K562 (cell line): ENCODE results near the gene HPD. TPM values are rescaled to one million over a fixed set of nuclear protein-coding genes. Genes with fewer than 3 reads are reported as not detected.

Experiments used
- AFF4 ChIP-seq: sonication (generic); formaldehyde crosslinking; IDR thresholded peaks from 2 replicates; pipeline ENCODE4 v1.8.0; 2023; ENCODE audit warnings: mild to moderate bottlenecking, missing genetic modification reagents
- CHD1 ChIP-seq: fragments of 200-600 bp; sonication (generic); IDR thresholded peaks from one replicate; pipeline ENCODE4 v1.6.1; 2012; ENCODE audit warnings: mild to moderate bottlenecking, moderate library complexity, low read length, inconsistent platforms
- FOSL1 ChIP-seq: fragments of 200-800 bp; sonication (Bioruptor generic); conservative IDR thresholded peaks from 2 replicates; pipeline ENCODE4 v1.6.1; 2016; ENCODE audit warnings: missing genetic modification characterization, missing compliant biosample characterization
- HOMEZ ChIP-seq: fragments of 250-450 bp; sonication (Bioruptor Pico); IDR thresholded peaks from 2 replicates; pipeline ENCODE4 v1.4.0; 2020; ENCODE audit warnings: mild to moderate bottlenecking, moderate library complexity
- LCOR ChIP-seq: sonication (generic); formaldehyde crosslinking; IDR thresholded peaks from 2 replicates; pipeline ENCODE4 v1.8.0; 2022; ENCODE audit warnings: mild to moderate bottlenecking, missing genetic modification reagents
- PATZ1 ChIP-seq: fragments of 250-450 bp; sonication (Bioruptor Pico); IDR thresholded peaks from 2 replicates; pipeline ENCODE4 v1.5.0; 2020; ENCODE audit warnings: mild to moderate bottlenecking, borderline replicate concordance
- PHF8 ChIP-seq: fragments of 200-600 bp; sonication (generic); IDR thresholded peaks from 2 replicates; pipeline ENCODE4 v1.6.1; 2012; ENCODE audit warnings: mixed run types, mild to moderate bottlenecking, inconsistent platforms, low read length, moderate library complexity, borderline replicate concordance
- RREB1 ChIP-seq: fragments of 250-450 bp; sonication (Bioruptor Pico); IDR thresholded peaks from 2 replicates; pipeline ENCODE4 v1.4.0; 2020
- SREBF2 ChIP-seq: sonication (generic); formaldehyde crosslinking; IDR thresholded peaks from 2 replicates; pipeline ENCODE4 v1.4.0; 2020; ENCODE audit warnings: mild to moderate bottlenecking, missing genetic modification reagents
- ZNF143 ChIP-seq: sonication (generic); formaldehyde crosslinking; IDR thresholded peaks from 2 replicates; pipeline ENCODE4 v1.9.0; 2022; ENCODE audit warnings: mild to moderate bottlenecking, missing genetic modification reagents
- ZNF239 ChIP-seq: fragments of 250-450 bp; sonication (Bioruptor Pico); IDR thresholded peaks from 2 replicates; pipeline ENCODE4 v1.4.0; 2020; ENCODE audit warnings: mild to moderate bottlenecking
- polyA plus RNA-seq, 8 experiments: library from polyadenylated mRNA; depleted of rRNA in 4 of 8; stranded (reverse) in 5 of 8; unstranded in 3 of 8; fragments of >200 nt; fragmentation: Nextera tagmentation in 2 of 8; fragmentation: Illumina TruSeq in 1 of 8; extraction: Ambion mirVana in 2 of 8; extraction: Trizol in 1 of 8; gene quantifications; 2 replicates each; pipeline versions ENCODE4 v1.2.1 to v1.2.3, GENCODE V29; 2011 to 2014; ENCODE audit warnings: inconsistent platforms in 1 of 8, missing spikeins in 1 of 8
- total RNA-seq, 7 experiments: library from RNA; depleted of rRNA in 6 of 7; stranded (reverse); fragments of >200 nt in 6 of 7; fragmentation: Illumina TruSeq in 2 of 7; extraction: Trizol in 2 of 7; gene quantifications; 2 replicates each; pipeline versions ENCODE4 v1.2.1 to v1.2.3, GENCODE V29; 2011 to 2021; ENCODE audit warnings: low replicate concordance in 1 of 7

HPD gene
- total and polyA plus RNA-seq, 9 of the 15 experiments (the other 6 are each of a cell fraction or from before 2014, with no cell fraction given), result 0.06 to 0.29 (median 0.07) TPM; not detected in 4

- TF ChIP-seq RREB1 (CRISPR knock-in tag) (no peak), PHF8 (no peak), FOSL1 (tag) (no peak), ZNF143 (no peak), LCOR (no peak), AFF4 (CRISPR knock-in tag) (no peak), CHD1 (peak; percentile 22), ZNF239 (CRISPR knock-in tag) (no peak), SREBF2 (CRISPR knock-in tag) (no peak), HOMEZ (CRISPR knock-in tag) (no peak), PATZ1 (CRISPR knock-in tag) (no peak)
Measured at GRCh38 chr12:121805171-121806008, 53.3 kb downstream of the HPD start (continued).
